ENCODE results near the gene CCDC43.
"Not testable (repeated sequence)": the region's sequence is repeated elsewhere in the genome, so short reads cannot be mapped to it uniquely, and the experiment has no call there.

DNA sequence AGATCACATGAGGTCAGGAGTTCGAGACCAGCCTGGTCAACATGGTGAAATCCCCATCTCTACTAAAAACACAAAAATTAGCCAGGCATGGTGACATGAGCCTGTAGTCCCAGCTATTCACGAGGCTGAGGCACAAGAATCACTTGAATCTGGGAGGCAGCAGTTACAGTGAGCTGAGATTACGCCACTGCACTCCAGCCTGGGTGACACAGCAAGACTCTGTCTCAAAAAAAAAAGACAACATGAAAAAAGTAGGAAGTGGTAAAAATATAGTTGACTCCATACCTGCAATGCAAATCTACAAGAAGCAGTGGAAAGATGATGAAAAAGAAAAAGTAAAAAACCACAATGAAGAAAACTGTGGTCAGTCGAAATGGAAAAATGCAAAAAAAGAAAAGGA, 6.3 kb downstream of the CCDC43 start:
- not testable (repeated sequence) for TF ChIP-seq SRF (IDR thresholded peaks at IDR 0.05; ENCODE audit: low read depth, low read length); RFX5 (IDR thresholded peaks at IDR 0.05; ENCODE audit: low read depth, low read length); IRF2 (CRISPR knock-in tag; IDR thresholded peaks at IDR 0.05); RELA (CRISPR knock-in tag; IDR thresholded peaks at IDR 0.05); ZFX (CRISPR knock-in tag; IDR thresholded peaks at IDR 0.05; ENCODE audit: low read depth); ARHGAP35 (CRISPR knock-in tag; IDR thresholded peaks at IDR 0.05; ENCODE audit: borderline replicate concordance); NR2F6 (IDR thresholded peaks at IDR 0.05); NR2F6 (CRISPR knock-in tag; IDR thresholded peaks at IDR 0.05); ZNF629 (CRISPR knock-in tag; conservative IDR thresholded peaks at IDR 0.05)
- TF ChIP-seq, protein P1, sequence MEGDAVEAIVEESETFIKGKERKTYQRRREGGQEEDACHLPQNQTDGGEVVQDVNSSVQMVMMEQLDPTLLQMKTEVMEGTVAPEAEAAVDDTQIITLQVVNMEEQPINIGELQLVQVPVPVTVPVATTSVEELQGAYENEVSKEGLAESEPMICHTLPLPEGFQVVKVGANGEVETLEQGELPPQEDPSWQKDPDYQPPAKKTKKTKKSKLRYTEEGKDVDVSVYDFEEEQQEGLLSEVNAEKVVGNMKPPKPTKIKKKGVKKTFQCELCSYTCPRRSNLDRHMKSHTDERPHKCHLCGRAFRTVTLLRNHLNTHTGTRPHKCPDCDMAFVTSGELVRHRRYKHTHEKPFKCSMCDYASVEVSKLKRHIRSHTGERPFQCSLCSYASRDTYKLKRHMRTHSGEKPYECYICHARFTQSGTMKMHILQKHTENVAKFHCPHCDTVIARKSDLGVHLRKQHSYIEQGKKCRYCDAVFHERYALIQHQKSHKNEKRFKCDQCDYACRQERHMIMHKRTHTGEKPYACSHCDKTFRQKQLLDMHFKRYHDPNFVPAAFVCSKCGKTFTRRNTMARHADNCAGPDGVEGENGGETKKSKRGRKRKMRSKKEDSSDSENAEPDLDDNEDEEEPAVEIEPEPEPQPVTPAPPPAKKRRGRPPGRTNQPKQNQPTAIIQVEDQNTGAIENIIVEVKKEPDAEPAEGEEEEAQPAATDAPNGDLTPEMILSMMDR (CRISPR knock-in tag; IDR thresholded peaks at IDR 0.05): not testable (repeated sequence)
